Keratinocyte (primary cell): ENCODE measurements around the gene ISG15.

Experiments
- CTCF ChIP-seq, 3 experiments: IDR thresholded peaks in 1 of 3; conservative IDR thresholded peaks in 1 of 3; optimal IDR thresholded peaks in 1 of 3; 2 replicates in 2 of 3; 3 replicates in 1 of 3; pipeline versions ENCODE3 to v1.5.1; 2011; ENCODE audit warnings: low read length in 3 of 3, mild to moderate bottlenecking in 3 of 3, moderate library complexity in 2 of 3, control low read depth in 1 of 3, inconsistent platforms in 1 of 3; ENCODE audit not compliant: insufficient read depth in 2 of 3; ENCODE audit errors: extremely low read depth in 1 of 3
- EZH2 ChIP-seq: IDR thresholded peaks from one replicate; pipeline ENCODE4 v1.6.1; 2012; ENCODE audit warnings: inconsistent platforms, mild to moderate bottlenecking, low read length, moderate library complexity

GRCh38 chr1:1021010-1021919 lies 8.0 kb downstream of the ISG15 start:
- TF ChIP-seq CTCF (optimal IDR thresholded peaks at IDR 0.05 in 1 of 3, IDR thresholded peaks at IDR 0.05 in 1 of 3, conservative IDR thresholded peaks at IDR 0.05 in 1 of 3; ENCODE audit: extremely low read depth in 1 of 3, insufficient read depth in 2 of 3, low read length in 3 of 3), result no peak
- TF ChIP-seq EZH2, result no peak
